H1 (cell line): ENCODE results near the gene RHOB. TPM values are rescaled to one million over a fixed set of nuclear protein-coding genes. Genes with fewer than 3 reads are reported as not detected.

Source experiments
- CTCF ChIA-PET: fragments of 300-600 bp; sonication (Branson Sonifier 250); formaldehyde crosslinking; loops from one replicate; lab custom pipeline; 2021; ENCODE audit not compliant: partially characterized antibody; lab: Charles Lee
- POLR2A ChIA-PET: fragments of 300-600 bp; sonication (Branson Sonifier 250); formaldehyde crosslinking; loops from one replicate; lab custom pipeline; 2021; ENCODE audit warnings: inconsistent platforms; ENCODE audit not compliant: partially characterized antibody; lab: Charles Lee
- DNase-seq, 2 experiments: peaks; one replicate each; pipeline versions ENCODE4 v3.0.0 to v3.0.0-alpha.2; 2010 to 2022; ENCODE audit warnings: low spot score in 2 of 2, low read depth in 1 of 2, mixed read lengths in 1 of 2
- FAIRE-seq: peaks from 2 replicates; lab custom pipeline; 2011; peaks lifted over from hg19 to GRCh38; lab: Jason Lieb, UNC
- H2AFZ ChIP-seq: 2 replicates; pipeline ENCODE4 v1.8.1; 2012; ENCODE audit warnings: low read length, inconsistent platforms
- H2AK5ac ChIP-seq: 2 replicates; pipeline ENCODE4 v1.6.1; 2013; ENCODE audit warnings: low read depth, low read length
- H2BK120ac ChIP-seq: replicated peaks from 2 replicates; pipeline ENCODE3; 2013; ENCODE audit warnings: low read depth, low read length, inconsistent platforms
- H2BK12ac ChIP-seq: 2 replicates; pipeline ENCODE4 v1.6.1; 2013; ENCODE audit warnings: low read depth, low read length
- H2BK15ac ChIP-seq: 2 replicates; pipeline ENCODE4 v1.6.1; 2013; ENCODE audit warnings: low read length
- H2BK20ac ChIP-seq: 2 replicates; pipeline ENCODE4 v1.6.1; 2013; ENCODE audit warnings: low read length
- H2BK5ac ChIP-seq: 2 replicates; pipeline ENCODE4 v1.6.1; 2013; ENCODE audit warnings: low read depth, low read length
- H3K14ac ChIP-seq: 2 replicates; pipeline ENCODE4 v1.6.1; 2013; ENCODE audit warnings: inconsistent platforms; ENCODE audit not compliant: insufficient read length
- H3K18ac ChIP-seq: 2 replicates; pipeline ENCODE4 v1.6.1; 2013; ENCODE audit warnings: low read length; ENCODE audit errors: extremely low read depth
- H3K23ac ChIP-seq: 2 replicates; pipeline ENCODE4 v1.6.1; 2013; ENCODE audit warnings: inconsistent platforms; ENCODE audit not compliant: insufficient read length
- H3K23me2 ChIP-seq: 2 replicates; pipeline ENCODE4 v1.6.1; 2013; ENCODE audit warnings: low read depth, low read length
- H3K27ac ChIP-seq: 2 replicates; pipeline ENCODE4 v1.6.1; 2011; ENCODE audit warnings: low read depth, low read length, inconsistent platforms
- H3K27me3 ChIP-seq, 4 experiments: replicated peaks in 1 of 4; 1 replicate in 1 of 4; 2 replicates in 3 of 4; pipeline versions ENCODE4 v1.6.1 to v1.8.1; 2011 to 2013; ENCODE audit warnings: low read length in 3 of 4, mild to moderate bottlenecking in 3 of 4, inconsistent platforms in 2 of 4, mixed read lengths in 2 of 4, moderate library complexity in 1 of 4; ENCODE audit not compliant: control insufficient read depth in 3 of 4, insufficient read depth in 3 of 4; ENCODE audit errors: extremely low read depth in 1 of 4
- H3K36me3 ChIP-seq, 4 experiments: 2 replicates each; pipeline versions ENCODE4 v1.6.1 to v1.8.1; 2011 to 2013; ENCODE audit warnings: mild to moderate bottlenecking in 4 of 4, low read length in 3 of 4, moderate library complexity in 2 of 4, control low read depth in 1 of 4, inconsistent platforms in 1 of 4; ENCODE audit not compliant: insufficient read depth in 4 of 4, control insufficient read depth in 2 of 4
- H3K4ac ChIP-seq: replicated peaks from 2 replicates; pipeline ENCODE3; 2013; ENCODE audit warnings: low read length, low read depth, mixed read lengths, inconsistent platforms; ENCODE audit not compliant: insufficient read length
- H3K4me1 ChIP-seq, 4 experiments: replicated peaks in 1 of 4; 1 replicate in 1 of 4; 2 replicates in 3 of 4; pipeline versions ENCODE4 v1.6.1 to v1.8.1; 2011 to 2013; ENCODE audit warnings: low read length in 3 of 4, inconsistent platforms in 2 of 4, mixed read lengths in 1 of 4; ENCODE audit not compliant: insufficient read depth in 4 of 4, control insufficient read depth in 3 of 4
- H3K4me2 ChIP-seq, 2 experiments: 2 replicates each; pipeline versions ENCODE4 v1.6.1 to v1.8.1; 2011 to 2013; ENCODE audit warnings: low read depth in 2 of 2, low read length in 2 of 2, control low read depth in 1 of 2, inconsistent platforms in 1 of 2, mild to moderate bottlenecking in 1 of 2; ENCODE audit not compliant: insufficient read depth in 1 of 2
- H3K4me3 ChIP-seq, 4 experiments: fragments of 200-600, 300-600 bp in 1 of 4; sonication (generic), shearing (Covaris generic), sonication (Bioruptor Twin) in 1 of 4; 2 replicates each; pipeline versions ENCODE4 v1.5.1 to v1.8.1; 2011 to 2016; ENCODE audit warnings: low read length in 4 of 4, low read depth in 3 of 4, control low read depth in 2 of 4, inconsistent platforms in 2 of 4, mild to moderate bottlenecking in 2 of 4, mixed read lengths in 1 of 4, moderate library complexity in 1 of 4; ENCODE audit not compliant: insufficient read depth in 2 of 4; ENCODE audit errors: extremely low read depth in 1 of 4
- H3K56ac ChIP-seq: replicated peaks from 2 replicates; pipeline ENCODE3; 2013; ENCODE audit warnings: low read depth, mild to moderate bottlenecking, mixed read lengths, low read length, inconsistent platforms; ENCODE audit not compliant: insufficient read length
- H3K79me1 ChIP-seq: 2 replicates; pipeline ENCODE4 v1.6.1; 2013; ENCODE audit warnings: low read depth, low read length, control low read depth
- H3K79me2 ChIP-seq, 2 experiments: 2 replicates each; pipeline versions ENCODE4 v1.6.1 to v1.8.1; 2012 to 2013; ENCODE audit warnings: low read length in 2 of 2, mild to moderate bottlenecking in 2 of 2, inconsistent platforms in 1 of 2; ENCODE audit not compliant: insufficient read depth in 2 of 2, control insufficient read depth in 1 of 2
- H3K9ac ChIP-seq, 4 experiments: replicated peaks in 1 of 4; 1 replicate in 1 of 4; 2 replicates in 3 of 4; pipeline versions ENCODE4 v1.6.1 to v1.8.1; 2011 to 2013; ENCODE audit warnings: low read depth in 3 of 4, low read length in 3 of 4, control low read depth in 2 of 4, mild to moderate bottlenecking in 2 of 4, moderate library complexity in 2 of 4, inconsistent platforms in 1 of 4; ENCODE audit errors: extremely low read depth in 1 of 4
- H3K9me3 ChIP-seq, 2 experiments: 2 replicates each; pipeline versions ENCODE4 v1.6.1 to v1.8.1; 2012 to 2013; ENCODE audit warnings: mild to moderate bottlenecking in 2 of 2, moderate library complexity in 2 of 2, control low read depth in 1 of 2, inconsistent platforms in 1 of 2, low read depth in 1 of 2, low read length in 1 of 2, mixed read lengths in 1 of 2; ENCODE audit not compliant: insufficient read depth in 2 of 2
- H4K20me1 ChIP-seq, 2 experiments: replicated peaks in 1 of 2; 2 replicates each; pipeline versions ENCODE3 to v1.8.1; 2011 to 2013; ENCODE audit warnings: inconsistent platforms in 2 of 2, low read length in 2 of 2, mild to moderate bottlenecking in 1 of 2; ENCODE audit not compliant: insufficient read depth in 2 of 2, control insufficient read depth in 1 of 2
- H4K5ac ChIP-seq: 2 replicates; pipeline ENCODE4 v1.6.1; 2013; ENCODE audit warnings: low read length, low read depth, mixed read lengths, inconsistent platforms; ENCODE audit not compliant: insufficient read length
- H4K8ac ChIP-seq: 2 replicates; pipeline ENCODE4 v1.8.0; 2013; ENCODE audit warnings: mild to moderate bottlenecking, moderate library complexity, low read length, inconsistent platforms; ENCODE audit not compliant: insufficient read depth; ENCODE audit errors: extremely low read depth
- H4K91ac ChIP-seq: replicated peaks from 2 replicates; pipeline ENCODE3; 2013; ENCODE audit warnings: low read length, mixed read lengths, inconsistent platforms; ENCODE audit not compliant: insufficient read length
- BCL11A ChIP-seq, 2 experiments: IDR thresholded peaks; one replicate each; pipeline ENCODE4 v1.6.1; 2011; ENCODE audit warnings: low read depth in 2 of 2, low read length in 2 of 2, mild to moderate bottlenecking in 2 of 2
- GTF2F1 ChIP-seq: IDR thresholded peaks from 2 replicates; pipeline ENCODE4 v1.6.1; 2012; ENCODE audit warnings: low read depth, low read length, improper control_type of control experiment, borderline replicate concordance
- KDM5A ChIP-seq: fragments of 200-600 bp; IDR thresholded peaks from 2 replicates; pipeline ENCODE4 v1.7.1; 2012; ENCODE audit warnings: mild to moderate bottlenecking, low read length, inconsistent platforms, mixed read lengths
- POU5F1 ChIP-seq: IDR thresholded peaks from 2 replicates; pipeline ENCODE4 v1.6.1; 2011; ENCODE audit warnings: low read depth, mild to moderate bottlenecking, low read length, moderate library complexity
- SIRT6 ChIP-seq: IDR thresholded peaks from one replicate; pipeline ENCODE4 v1.7.1; 2012; ENCODE audit warnings: low read length, inconsistent platforms
- SP2 ChIP-seq: IDR thresholded peaks from 2 replicates; pipeline ENCODE4 v1.6.1; 2012; ENCODE audit warnings: mild to moderate bottlenecking, low read length, inconsistent platforms
- SP4 ChIP-seq: IDR thresholded peaks from 2 replicates; pipeline ENCODE4 v1.6.1; 2012; ENCODE audit warnings: low read length, inconsistent platforms
- TEAD4 ChIP-seq: IDR thresholded peaks from 2 replicates; pipeline ENCODE4 v1.6.1; 2012; ENCODE audit warnings: low read depth, low read length, inconsistent platforms, mixed read lengths
- USF2 ChIP-seq: IDR thresholded peaks from 2 replicates; pipeline ENCODE4 v1.6.1; 2011; ENCODE audit warnings: low read length, improper control_type of control experiment
- WGBS, 2 experiments: shearing (Covaris generic) in 1 of 2; methylation state at CpG; one replicate each; pipeline versions ENCODE4 v1.1.6 to v1.1.7; 2013 to 2015; ENCODE audit warnings: low lambda C conversion rate in 2 of 2, mixed read lengths in 2 of 2, inconsistent platforms in 1 of 2, low coverage in 1 of 2, missing lambda C conversion rate in 1 of 2; ENCODE audit not compliant: insufficient replicate concordance in 2 of 2, insufficient coverage in 1 of 2, insufficient read length in 1 of 2; ENCODE audit errors: extremely low coverage in 1 of 2, missing lambda C conversion rate in 1 of 2; 5-methylcytosine and 5-hydroxymethylcytosine counted together
- polyA plus RNA-seq, 7 experiments: library from polyadenylated mRNA; depleted of rRNA in 3 of 7; stranded (reverse) in 5 of 7; unstranded in 2 of 7; fragments of >200 nt in 5 of 7; fragments of 200-250 nt in 2 of 7; gene quantifications; 1 replicate in 5 of 7; 2 replicates in 1 of 7; 4 replicates in 1 of 7; pipeline versions ENCODE4 v1.2.1 to v1.2.3, GENCODE V29; 2011 to 2013; ENCODE audit warnings: missing spikeins in 2 of 7, mixed read lengths in 2 of 7
- total RNA-seq: library from RNA; stranded (reverse); fragmentation: NEBNext Ultra II Directional; extraction: Animal tissue kit (Norgen Biotek cat#: 25700); gene quantifications from 2 replicates; pipeline ENCODE4 v1.2.1, GENCODE V29; 2021

Gene RHOB
- total and polyA plus RNA-seq, 2 of the 8 experiments (the other 6 are each of a cell fraction or from before 2014, with no cell fraction given), result 9.3 to 9.5 TPM

GRCh38 chr2:20419752-20420151 is 27.1 kb upstream of the RHOB start:
- Histone ChIP-seq H3K27me3 (no peaks in the 10 kb centered on the region), H3K36me3 (no peaks in the 10 kb centered on the region), H3K23ac (no peak overlapping the region), H2BK5ac (no peak overlapping the region), H2AK5ac (no peak overlapping the region), H3K9me3 (no peaks in the 10 kb centered on the region), H3K9ac (no peak overlapping the region), H3K79me2 (no peaks in the 10 kb centered on the region), H3K4ac (no peak overlapping the region), H2BK120ac (no peak overlapping the region), H2BK20ac (no peak overlapping the region), H3K27ac (no peak overlapping the region), H3K18ac (no peak overlapping the region), H4K91ac (no peak overlapping the region), H3K56ac (no peak overlapping the region), H2BK12ac (no peak overlapping the region), H4K8ac (no peak overlapping the region), H3K4me3 (no peak overlapping the region), H3K14ac (no peak overlapping the region), H4K20me1 (no peaks in the 10 kb centered on the region), H3K4me1 (peaks cover 0 to 4% (median 2%) of the 10 kb centered on the region in 4 experiments; a peak in 2 of 7 replicates), H3K79me1 (no peaks in the 10 kb centered on the region), H3K23me2 (no peaks in the 10 kb centered on the region), H2AFZ (0 out of 2 replicates have a peak overlapping the region, but pooled peaks have one; percentile 40), H3K4me2 (no peak overlapping the region), H4K5ac (no peak overlapping the region), H2BK15ac (no peak overlapping the region)
- ChIA-PET POLR2A (interaction anchor here (1.9 kb wide), 1 partner anchor 27 kb away, joined by 10 read pairs; the partner anchor contains the start of gene RHOB), CTCF (interaction anchor here (0.6 to 25.0 kb wide), 11 partner anchors 10 to 226 kb away, joined by 3 to 404 read pairs (median 6); partner anchors contain the start of gene HS1BP3)
- 82% methylated on average over 6 of the region's 9 CpGs; no CpG with 5 or more reads in 1 of the 2 experiments for WGBS, 2 experiments
- no peak for FAIRE-seq
- DNase-seq, result no peak
- TF ChIP-seq BCL11A (IDR thresholded peaks at IDR 0.05; ENCODE audit: low read depth in 2 of 2, low read length in 2 of 2), result no peak
- TF ChIP-seq GTF2F1, result no peak
- no peak for TF ChIP-seq USF2
- no peak for TF ChIP-seq KDM5A
- TF ChIP-seq SP2, result no peak
- TF ChIP-seq SP4, result no peak
- TF ChIP-seq SIRT6, result no peak
- no peak for TF ChIP-seq POU5F1
- no peak for TF ChIP-seq TEAD4
